IPS-NIHi7 (cell line): ENCODE measurements around the gene SCN3A.

Experiments used
- DNase-seq: peaks from one replicate; pipeline ENCODE4 v3.0.0; 2012; ENCODE audit warnings: mixed read lengths; ENCODE audit errors: extremely low spot score

SCN3A gene

GRCh38 chr2:165191096-165191728 lies 12.6 kb downstream of the SCN3A start:
- DNase-seq, result no peak

DNA sequence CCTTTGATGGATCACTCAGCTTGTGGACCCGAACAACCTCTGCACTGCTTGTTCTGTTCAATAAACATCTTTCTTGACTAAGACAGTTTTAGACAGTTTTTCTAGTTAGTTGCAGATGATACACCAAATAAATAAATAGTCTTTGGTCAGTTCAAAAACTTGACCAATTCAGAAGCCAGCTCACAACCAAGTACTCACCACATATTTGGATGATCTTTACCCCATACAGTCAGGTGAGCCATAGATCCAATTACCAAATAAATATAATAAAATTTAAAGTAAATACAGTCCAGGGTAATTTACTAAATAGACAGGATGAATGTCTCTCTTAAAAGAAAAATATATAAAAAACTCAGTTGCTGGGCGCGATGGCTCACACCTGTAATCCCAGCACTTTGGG lies 18.2 kb downstream of the SCN3A start:
- no peak for DNase-seq

GRCh38 chr2:165182029-165182428 lies 21.8 kb downstream of the SCN3A start:
- no peak for DNase-seq

- DNase-seq, result no peak
Observed at GRCh38 chr2:165176780-165177179, 27.1 kb downstream of the SCN3A start.

DNA sequence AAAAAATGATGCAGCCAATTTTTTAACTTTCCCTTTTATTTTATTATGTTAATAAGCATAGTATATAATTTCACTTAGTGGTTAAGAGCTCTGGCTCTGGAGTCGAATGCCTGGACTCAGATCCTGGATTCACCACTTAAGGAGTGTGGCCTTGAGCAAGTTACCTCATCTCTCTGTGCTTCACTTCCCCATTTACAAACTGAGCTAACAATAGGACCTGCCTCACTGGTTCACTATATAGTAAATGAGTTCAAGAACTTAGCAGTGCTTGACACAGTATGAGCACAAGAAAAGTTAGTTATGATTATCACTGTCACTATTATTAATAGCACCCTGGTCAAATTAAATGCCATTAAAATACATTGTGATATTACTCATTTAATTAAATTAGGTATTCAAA lies 30.6 kb downstream of the SCN3A start:
- no peak for DNase-seq

- no peak for DNase-seq
Observed at GRCh38 chr2:165164201-165164600, 39.6 kb downstream of the SCN3A start.

- no peak for DNase-seq
Observed at GRCh38 chr2:165163761-165164160, 40.1 kb downstream of the SCN3A start.

GRCh38 chr2:165162466-165162865 lies 41.4 kb downstream of the SCN3A start:
- DNase-seq, result no peak

- DNase-seq, result no peak
Observed at GRCh38 chr2:165161510-165161909, 42.3 kb downstream of the SCN3A start.

- no peak for DNase-seq
Observed at GRCh38 chr2:165157160-165157559, 46.7 kb downstream of the SCN3A start.

- no peak for DNase-seq
Observed at GRCh38 chr2:165155152-165155551, 48.7 kb downstream of the SCN3A start.

DNA sequence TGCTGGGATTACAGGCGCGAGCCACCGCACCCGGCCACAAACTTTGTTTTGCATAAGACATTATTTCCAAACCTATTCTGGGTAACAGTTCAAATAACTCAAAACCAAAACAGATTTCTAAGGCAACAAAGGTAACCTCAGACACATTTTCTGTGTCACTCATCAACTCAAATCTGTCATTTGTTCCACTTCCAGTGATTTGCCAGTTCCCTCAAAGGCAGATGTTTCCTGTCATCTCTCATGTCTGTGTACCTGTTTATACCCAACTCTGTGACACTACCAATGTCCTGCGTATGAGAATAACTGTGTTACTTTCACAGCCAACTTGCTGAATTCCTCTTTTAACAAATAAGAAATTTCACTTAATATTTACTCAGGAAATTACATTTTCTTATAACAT lies 54.4 kb downstream of the SCN3A start:
- DNase-seq, result no peak

- DNase-seq, result no peak
Observed at GRCh38 chr2:165147186-165148045, 56.4 kb downstream of the SCN3A start.

GRCh38 chr2:165144315-165144714 lies 59.5 kb downstream of the SCN3A start:
- DNase-seq, result no peak

- DNase-seq, result no peak
Observed at GRCh38 chr2:165141601-165142354, 62.1 kb downstream of the SCN3A start.

GRCh38 chr2:165126244-165126643 lies 77.6 kb downstream of the SCN3A start:
- no peak for DNase-seq

DNA sequence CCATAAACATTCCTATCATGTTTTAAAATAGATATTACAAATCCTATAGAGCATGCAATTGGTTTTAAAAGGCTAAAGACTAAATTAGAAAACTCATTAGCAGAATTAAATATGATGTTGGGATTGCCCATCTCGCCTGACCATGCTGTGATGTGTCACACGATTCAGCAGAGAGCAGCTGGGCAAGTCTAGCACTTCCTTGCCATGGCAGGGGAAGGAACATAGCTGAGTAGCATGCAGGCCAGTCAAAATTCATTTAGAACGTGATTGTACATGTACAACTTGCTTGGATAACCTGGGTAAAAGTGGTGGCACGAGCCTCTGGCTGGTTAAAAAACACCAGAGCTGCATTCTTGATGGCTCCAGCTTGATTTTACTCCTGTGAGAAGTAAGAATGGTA lies 81.3 kb downstream of the SCN3A start:
- DNase-seq, result no peak

DNA sequence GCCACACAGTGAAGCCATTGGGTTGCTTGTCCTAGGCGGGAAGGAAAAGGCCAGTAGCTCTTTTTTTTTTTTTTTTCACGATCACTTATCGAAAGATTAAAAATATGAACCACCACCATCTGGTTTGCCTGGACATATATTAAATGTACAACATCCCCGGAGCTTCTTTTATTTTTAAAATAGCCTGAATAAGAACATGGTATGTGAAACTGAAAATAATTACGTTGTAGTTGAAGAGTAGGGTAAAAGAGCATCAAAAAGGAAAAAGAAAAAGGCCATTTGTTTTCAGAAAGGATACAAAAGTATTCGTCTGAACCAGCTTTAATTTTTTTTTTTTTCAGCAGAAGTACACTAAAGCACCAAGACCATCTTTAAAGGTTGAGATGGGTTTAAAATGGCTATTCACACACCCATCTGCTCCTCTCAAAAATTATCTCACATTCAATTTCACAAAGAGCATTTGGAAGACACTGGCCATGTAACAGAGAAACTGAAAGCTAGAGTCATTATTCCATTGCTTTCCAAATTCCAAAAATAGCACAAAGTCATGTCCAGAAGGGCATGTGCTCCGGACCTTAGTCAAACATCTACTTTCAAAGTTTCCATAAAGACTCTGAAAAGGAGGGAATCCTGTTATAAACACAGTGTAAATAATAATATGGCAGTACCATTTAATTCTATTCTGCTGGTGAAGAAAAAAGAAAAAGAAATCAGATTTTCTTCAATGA lies 82.9 kb downstream of the SCN3A start:
- no peak for DNase-seq

- DNase-seq, result no peak
Observed at GRCh38 chr2:165115258-165115657, 88.6 kb downstream of the SCN3A start.

DNA sequence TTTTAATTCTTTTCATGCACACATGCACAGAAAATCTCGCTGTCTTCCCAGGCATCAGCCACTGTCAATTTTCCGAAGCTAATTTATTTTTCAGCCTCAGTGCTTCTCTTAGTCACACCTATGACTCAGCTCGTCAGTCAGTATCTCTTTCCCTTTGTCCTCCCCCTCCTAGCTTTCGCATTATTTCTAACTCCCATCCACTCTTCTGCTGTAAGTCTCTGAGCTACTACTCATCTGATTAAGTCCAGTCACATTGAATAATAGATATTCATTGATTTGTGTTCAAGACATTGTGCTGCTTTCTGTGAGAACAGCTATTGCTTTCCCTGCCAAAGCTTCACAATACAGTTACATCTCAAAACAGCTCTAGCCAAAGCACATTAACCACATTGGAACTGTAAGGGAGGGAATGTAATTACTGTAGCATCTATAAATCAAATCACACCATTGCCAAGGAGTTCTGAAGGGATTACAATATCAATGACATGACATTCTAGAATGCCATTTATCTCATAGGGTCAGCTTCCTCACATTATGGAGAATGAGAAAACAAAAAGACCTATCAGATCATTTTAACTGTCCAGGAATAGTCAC lies 89.4 kb downstream of the SCN3A start:
- DNase-seq, result peak; percentile 34

GRCh38 chr2:165113414-165113813 lies 90.4 kb downstream of the SCN3A start:
- DNase-seq, result no peak

GRCh38 chr2:165112789-165113188 lies 91.1 kb downstream of the SCN3A start:
- DNase-seq, result no peak
